ENCODE results near the gene TRANK1. TPM values are rescaled to one million over a fixed set of nuclear protein-coding genes. Genes with fewer than 3 reads are reported as not detected.
A peak's percentile ranks its signal among the peaks of the same experiment; 100 is the strongest.

The TRANK1 gene
- 6.8 TPM for polyA plus RNA-seq (2013, experiment 1 of 2)
- polyA plus RNA-seq (2013, experiment 2 of 2): 5.4 TPM

DNA sequence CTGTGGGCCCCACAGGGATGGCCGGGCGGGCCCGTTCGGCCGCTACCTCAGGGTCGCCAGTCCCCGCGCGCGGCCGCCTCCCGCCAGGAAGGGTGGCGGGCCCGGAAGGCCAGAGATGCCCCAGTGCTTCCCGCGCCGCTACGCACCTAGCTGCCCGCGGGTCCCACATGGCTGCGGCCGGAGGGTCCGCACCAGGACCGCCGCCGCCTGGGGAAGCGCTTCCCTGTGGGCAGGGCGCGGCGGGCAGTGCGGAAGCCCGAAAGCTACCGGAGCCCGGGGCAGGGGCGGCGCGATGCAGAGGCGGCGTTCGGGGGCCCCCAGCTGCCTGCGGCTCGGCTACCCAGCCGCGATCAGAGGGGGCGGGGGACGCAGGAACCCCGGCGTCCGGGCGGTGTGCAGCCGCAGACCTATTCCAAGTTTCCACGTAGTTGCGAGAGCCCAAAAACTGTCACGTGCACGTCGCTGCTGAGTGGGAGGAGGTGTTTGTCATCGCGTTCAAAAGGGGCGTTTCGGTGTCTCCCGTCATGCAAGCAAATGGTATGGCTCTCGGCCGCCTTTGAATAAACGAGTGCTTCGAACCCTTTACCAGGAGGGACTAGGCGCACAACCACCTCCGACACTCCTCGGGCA lies at the start of gene TRANK1:
Gene TRANK1, minus strand, starts transcription at position 414 of the 630 bp plus-strand sequence. Its CDS starts 245 bp downstream, at position 169.
- Histone ChIP-seq H3K36me3 (ENCODE audit: control insufficient read depth, insufficient read depth, low read length) (no peaks in the 10 kb centered on the region), H3K4me3 (ENCODE audit: extremely low read depth, insufficient read depth, low read length, poor library complexity, severe bottlenecking) (peak within 1 kb of the TSS; percentile 45), H3K27ac (ENCODE audit: low read depth, low read length, severe bottlenecking) (no peak within 1 kb of the TSS), H3K9me3 (ENCODE audit: control insufficient read depth, low read length) (peaks cover 23% of the 10 kb centered on the region), H3K4me1 (ENCODE audit: control insufficient read depth, insufficient read depth, low read length, poor library complexity, severe bottlenecking) (peaks cover 7% of the 10 kb centered on the region)
- 10 to 11% methylated on average over 57 to 65 of the region's 68 CpGs for WGBS, 2 experiments (ENCODE audit: insufficient coverage in 2 of 2)

DNA sequence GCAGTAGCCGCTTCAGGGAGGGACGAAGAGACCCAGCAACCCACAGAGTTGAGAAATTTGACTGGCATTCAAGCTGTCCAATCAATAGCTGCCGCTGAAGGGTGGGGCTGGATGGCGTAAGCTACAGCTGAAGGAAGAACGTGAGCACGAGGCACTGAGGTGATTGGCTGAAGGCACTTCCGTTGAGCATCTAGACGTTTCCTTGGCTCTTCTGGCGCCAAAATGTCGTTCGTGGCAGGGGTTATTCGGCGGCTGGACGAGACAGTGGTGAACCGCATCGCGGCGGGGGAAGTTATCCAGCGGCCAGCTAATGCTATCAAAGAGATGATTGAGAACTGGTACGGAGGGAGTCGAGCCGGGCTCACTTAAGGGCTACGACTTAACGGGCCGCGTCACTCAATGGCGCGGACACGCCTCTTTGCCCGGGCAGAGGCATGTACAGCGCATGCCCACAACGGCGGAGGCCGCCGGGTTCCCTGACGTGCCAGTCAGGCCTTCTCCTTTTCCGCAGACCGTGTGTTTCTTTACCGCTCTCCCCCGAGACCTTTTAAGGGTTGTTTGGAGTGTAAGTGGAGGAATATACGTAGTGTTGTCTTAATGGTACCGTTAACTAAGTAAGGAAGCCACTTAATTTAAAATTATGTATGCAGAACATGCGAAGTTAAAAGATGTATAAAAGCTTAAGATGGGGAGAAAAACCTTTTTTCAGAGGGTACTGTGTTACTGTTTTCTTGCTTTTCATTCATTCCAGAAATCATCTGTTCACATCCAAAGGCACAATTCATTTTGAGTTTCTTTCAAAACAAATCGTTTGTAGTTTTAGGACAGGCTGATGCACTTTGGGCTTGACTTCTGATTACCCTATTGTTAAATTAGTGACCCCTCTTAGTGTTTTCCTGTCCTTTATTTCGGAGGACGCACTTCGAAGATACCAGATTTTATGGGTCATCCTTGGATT lies 48.8 kb upstream of the TRANK1 start, which contains the start of gene MLH1:
Gene MLH1, plus strand, starts transcription at position 193 of the 958 bp plus-strand sequence. Its CDS starts 30 bp downstream, at position 223.
- Histone ChIP-seq H3K36me3 (ENCODE audit: control insufficient read depth, insufficient read depth, low read length) (peaks cover 60% of the 10 kb centered on the region), H3K27ac (ENCODE audit: low read depth, low read length, severe bottlenecking) (peak within 1 kb of the TSS; percentile 99), H3K4me1 (ENCODE audit: control insufficient read depth, insufficient read depth, low read length, poor library complexity, severe bottlenecking) (peaks cover 22% of the 10 kb centered on the region), H3K9me3 (ENCODE audit: control insufficient read depth, low read length) (no peaks in the 10 kb centered on the region), H3K4me3 (ENCODE audit: extremely low read depth, insufficient read depth, low read length, poor library complexity, severe bottlenecking) (peak within 1 kb of the TSS; percentile 59)
- 0 to 4% methylated on average over 38 to 41 of the region's 47 CpGs for WGBS, 2 experiments (ENCODE audit: insufficient coverage in 2 of 2)

DNA sequence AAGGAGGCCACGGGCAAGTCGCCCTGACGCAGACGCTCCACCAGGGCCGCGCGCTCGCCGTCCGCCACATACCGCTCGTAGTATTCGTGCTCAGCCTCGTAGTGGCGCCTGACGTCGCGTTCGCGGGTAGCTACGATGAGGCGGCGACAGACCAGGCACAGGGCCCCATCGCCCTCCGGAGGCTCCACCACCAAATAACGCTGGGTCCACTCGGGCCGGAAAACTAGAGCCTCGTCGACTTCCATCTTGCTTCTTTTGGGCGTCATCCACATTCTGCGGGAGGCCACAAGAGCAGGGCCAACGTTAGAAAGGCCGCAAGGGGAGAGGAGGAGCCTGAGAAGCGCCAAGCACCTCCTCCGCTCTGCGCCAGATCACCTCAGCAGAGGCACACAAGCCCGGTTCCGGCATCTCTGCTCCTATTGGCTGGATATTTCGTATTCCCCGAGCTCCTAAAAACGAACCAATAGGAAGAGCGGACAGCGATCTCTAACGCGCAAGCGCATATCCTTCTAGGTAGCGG lies 48.0 kb upstream of the TRANK1 start, which contains the start of gene EPM2AIP1:
Gene EPM2AIP1, minus strand, starts transcription at position 326 of the 520 bp plus-strand sequence. Its CDS starts 54 bp downstream, at position 272.
- Histone ChIP-seq H3K36me3 (ENCODE audit: control insufficient read depth, insufficient read depth, low read length) (peaks cover 60% of the 10 kb centered on the region), H3K4me3 (ENCODE audit: extremely low read depth, insufficient read depth, low read length, poor library complexity, severe bottlenecking) (peak within 1 kb of the TSS; percentile 59), H3K4me1 (ENCODE audit: control insufficient read depth, insufficient read depth, low read length, poor library complexity, severe bottlenecking) (peaks cover 22% of the 10 kb centered on the region), H3K9me3 (ENCODE audit: control insufficient read depth, low read length) (no peaks in the 10 kb centered on the region), H3K27ac (ENCODE audit: low read depth, low read length, severe bottlenecking) (peak within 1 kb of the TSS; percentile 99)
- WGBS, 2 experiments (ENCODE audit: insufficient coverage in 2 of 2): 0% methylated on average over 34 to 44 of the region's 48 CpGs

DNA sequence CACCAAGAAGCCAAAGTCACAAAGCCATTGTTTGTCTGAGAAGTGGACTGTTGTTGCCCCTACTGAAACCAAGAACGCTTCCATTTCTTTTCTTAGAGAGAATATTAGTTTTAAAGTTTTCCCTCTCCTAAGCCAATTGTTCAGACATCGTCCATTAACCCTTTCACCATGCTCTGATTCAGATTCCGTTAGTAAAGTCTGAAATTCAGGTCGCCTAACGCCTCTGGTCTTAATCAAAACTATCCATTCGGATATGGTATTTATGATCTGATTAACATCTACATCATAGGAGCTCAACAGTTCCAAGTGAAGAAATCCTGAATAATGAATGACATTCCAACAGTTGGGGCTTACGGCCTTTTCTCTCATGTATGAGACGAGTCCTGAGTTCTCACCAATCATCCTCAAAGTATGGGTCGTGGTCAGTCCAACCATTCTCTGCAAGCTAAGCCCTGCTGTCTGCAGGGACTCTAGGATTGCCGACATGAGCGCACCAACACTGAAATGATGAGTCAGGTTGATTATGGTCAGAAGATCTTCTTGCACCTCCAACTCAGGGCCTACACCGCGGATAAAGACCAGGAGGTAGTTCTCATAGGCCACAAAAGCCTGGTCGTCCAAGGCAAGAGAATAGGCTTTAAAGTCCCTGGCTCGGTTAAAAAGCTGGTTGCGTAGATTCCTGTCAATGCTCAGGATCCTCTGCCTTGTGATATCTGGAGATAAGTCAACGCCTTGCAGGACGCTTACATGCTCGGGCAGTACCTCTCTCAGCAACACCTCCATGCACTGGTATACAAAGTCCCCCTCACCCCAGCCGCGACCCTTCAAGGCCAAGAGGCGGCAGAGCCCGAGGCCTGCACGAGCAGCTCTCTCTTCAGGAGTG lies 47.3 kb upstream of the TRANK1 start:
- Histone ChIP-seq H3K27ac (ENCODE audit: low read depth, low read length, severe bottlenecking) (peak overlapping the region; percentile 99), H3K36me3 (ENCODE audit: control insufficient read depth, insufficient read depth, low read length) (peaks cover 58% of the 10 kb centered on the region), H3K4me3 (ENCODE audit: extremely low read depth, insufficient read depth, low read length, poor library complexity, severe bottlenecking) (peak overlapping the region; percentile 59), H3K4me1 (ENCODE audit: control insufficient read depth, insufficient read depth, low read length, poor library complexity, severe bottlenecking) (peaks cover 22% of the 10 kb centered on the region), H3K9me3 (ENCODE audit: control insufficient read depth, low read length) (no peaks in the 10 kb centered on the region)
- 1% methylated on average over 17 of the region's 24 CpGs for WGBS, 2 experiments (ENCODE audit: insufficient coverage in 2 of 2)

DNA sequence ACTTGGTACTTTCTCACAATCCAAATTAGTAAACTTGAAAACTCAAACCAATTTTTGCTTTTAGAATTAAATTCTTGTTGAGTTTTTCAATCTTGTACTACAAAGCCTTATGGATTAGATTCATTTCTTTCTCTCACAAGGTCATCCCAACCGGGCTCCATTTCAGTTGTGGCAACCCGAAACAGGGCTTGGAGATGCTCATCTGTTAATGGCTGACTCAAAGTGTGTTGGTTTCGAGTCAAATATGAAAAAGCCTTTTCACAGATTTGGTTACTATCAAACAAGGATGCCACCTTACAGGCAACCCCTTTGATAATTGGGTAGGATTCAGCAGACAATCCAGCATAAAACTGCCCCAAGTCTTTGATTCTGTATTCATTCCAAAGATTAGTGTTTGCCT lies 46.3 kb upstream of the TRANK1 start:
- Histone ChIP-seq H3K27ac (ENCODE audit: low read depth, low read length, severe bottlenecking) (no peak overlapping the region), H3K4me3 (ENCODE audit: extremely low read depth, insufficient read depth, low read length, poor library complexity, severe bottlenecking) (peak overlapping the region; percentile 59), H3K36me3 (ENCODE audit: control insufficient read depth, insufficient read depth, low read length) (peaks cover 57% of the 10 kb centered on the region), H3K4me1 (ENCODE audit: control insufficient read depth, insufficient read depth, low read length, poor library complexity, severe bottlenecking) (peaks cover 22% of the 10 kb centered on the region), H3K9me3 (ENCODE audit: control insufficient read depth, low read length) (no peaks in the 10 kb centered on the region)
- 73 to 80% methylated on average over 1 to 3 of the region's 3 CpGs for WGBS, 2 experiments (ENCODE audit: insufficient coverage in 2 of 2)

DNA sequence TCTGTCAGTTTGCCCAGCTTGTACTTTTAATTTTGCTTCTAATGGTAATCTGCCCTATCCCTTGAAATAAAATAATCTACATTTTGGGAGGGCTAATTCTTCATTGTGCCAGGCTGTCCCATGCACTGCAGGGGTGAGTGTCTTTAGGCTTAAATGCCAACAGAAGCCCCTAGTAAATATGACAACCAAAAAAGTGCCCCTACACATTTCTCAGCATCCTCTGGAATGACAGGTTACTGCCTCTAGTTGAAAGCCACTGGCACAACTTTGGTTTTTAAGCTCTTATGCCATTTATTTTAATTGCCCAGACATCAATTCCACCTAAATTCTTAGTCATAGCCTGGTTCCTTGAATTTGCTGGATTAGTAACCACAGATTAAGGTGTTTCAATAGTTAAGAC lies 44.7 kb upstream of the TRANK1 start:
- H3K4me1 ChIP-seq (ENCODE audit: control insufficient read depth, insufficient read depth, low read length, poor library complexity, severe bottlenecking): peaks cover 16% of the 10 kb centered on the region
- H3K27ac ChIP-seq (ENCODE audit: low read depth, low read length, severe bottlenecking): no peak overlapping the region
- no peaks in the 10 kb centered on the region for H3K9me3 ChIP-seq (ENCODE audit: control insufficient read depth, low read length)
- no peak overlapping the region for H3K4me3 ChIP-seq (ENCODE audit: extremely low read depth, insufficient read depth, low read length, poor library complexity, severe bottlenecking)
- peaks cover 60% of the 10 kb centered on the region for H3K36me3 ChIP-seq (ENCODE audit: control insufficient read depth, insufficient read depth, low read length)

DNA sequence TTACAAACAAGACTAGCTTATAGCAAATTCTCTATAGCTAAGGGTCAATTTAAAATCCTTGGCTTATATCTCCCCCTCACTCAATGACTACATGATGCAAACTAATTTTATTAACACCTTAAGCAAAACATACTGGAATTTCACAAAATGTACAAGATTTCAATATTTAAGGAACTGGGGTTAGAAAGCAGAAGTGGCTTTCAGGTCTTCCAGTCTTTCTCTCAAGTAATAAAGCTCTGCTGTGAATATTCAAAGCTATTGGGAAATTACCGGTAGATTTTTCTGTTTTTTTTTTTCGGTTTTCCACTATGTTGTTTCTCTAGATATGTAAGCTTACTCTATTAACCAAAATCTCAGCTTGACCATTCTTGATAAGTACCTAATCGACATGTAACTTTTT lies 44.2 kb upstream of the TRANK1 start:
- peaks cover 13% of the 10 kb centered on the region for H3K4me1 ChIP-seq (ENCODE audit: control insufficient read depth, insufficient read depth, low read length, poor library complexity, severe bottlenecking)
- no peak overlapping the region for H3K4me3 ChIP-seq (ENCODE audit: extremely low read depth, insufficient read depth, low read length, poor library complexity, severe bottlenecking)
- WGBS, 2 experiments (ENCODE audit: insufficient coverage in 2 of 2): 92% methylated on average over 2 of the region's 3 CpGs; no CpG with 5 or more reads in 1 of the 2 experiments

DNA sequence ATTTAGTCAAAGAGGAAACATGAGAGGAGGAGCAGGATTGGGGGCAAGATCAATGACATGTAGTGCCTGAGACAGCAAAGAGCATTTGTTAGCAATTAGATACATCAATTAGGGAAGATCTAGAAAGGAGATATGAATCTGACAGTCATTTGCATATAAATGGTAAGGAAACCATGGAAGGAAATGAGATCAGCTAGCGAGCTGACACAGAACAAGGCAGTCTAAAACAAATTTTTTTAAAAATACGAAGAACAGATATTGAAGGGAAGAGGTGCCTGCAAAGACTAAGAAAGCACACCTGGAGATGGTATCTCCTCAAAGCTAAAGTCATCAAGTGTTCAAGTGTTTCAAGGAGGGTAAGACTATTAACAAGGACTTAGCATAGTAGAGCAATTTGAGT lies 43.5 kb upstream of the TRANK1 start:
- Histone ChIP-seq H3K27ac (ENCODE audit: low read depth, low read length, severe bottlenecking) (no peak overlapping the region), H3K4me3 (ENCODE audit: extremely low read depth, insufficient read depth, low read length, poor library complexity, severe bottlenecking) (no peak overlapping the region), H3K9me3 (ENCODE audit: control insufficient read depth, low read length) (no peaks in the 10 kb centered on the region), H3K36me3 (ENCODE audit: control insufficient read depth, insufficient read depth, low read length) (peaks cover 72% of the 10 kb centered on the region), H3K4me1 (ENCODE audit: control insufficient read depth, insufficient read depth, low read length, poor library complexity, severe bottlenecking) (peaks cover 13% of the 10 kb centered on the region)
- WGBS, 2 experiments (ENCODE audit: insufficient coverage in 2 of 2): 80 to 100% methylated on average over 2 of the region's 2 CpGs

More for the DNA sequence above, 44.2 kb upstream of the TRANK1 start:
- no peak overlapping the region for H3K27ac ChIP-seq (ENCODE audit: low read depth, low read length, severe bottlenecking)
- H3K36me3 ChIP-seq (ENCODE audit: control insufficient read depth, insufficient read depth, low read length): peaks cover 66% of the 10 kb centered on the region
- H3K9me3 ChIP-seq (ENCODE audit: control insufficient read depth, low read length): no peaks in the 10 kb centered on the region

DNA sequence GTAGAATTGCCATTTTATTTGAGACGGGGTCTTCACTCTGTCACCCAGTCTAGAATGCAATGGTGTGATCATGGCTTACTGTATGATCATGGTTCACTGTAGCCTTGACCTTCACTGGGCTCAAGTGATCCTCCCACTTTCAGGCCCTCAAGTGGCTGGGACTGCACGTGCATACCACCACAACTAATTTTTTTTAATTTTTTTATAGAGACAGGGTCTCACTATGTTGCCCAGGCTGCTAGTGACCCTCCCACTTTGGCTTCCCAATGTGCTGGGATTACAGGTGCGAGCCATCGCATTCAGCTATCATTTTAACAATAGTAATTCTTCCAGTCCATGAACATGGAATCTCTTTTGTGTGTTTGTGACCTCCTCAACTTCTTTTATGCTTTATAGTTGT lies 36.2 kb upstream of the TRANK1 start:
- 100% methylated on average over 2 to 4 of the region's 4 CpGs for WGBS, 2 experiments (ENCODE audit: insufficient coverage in 2 of 2)
- Histone ChIP-seq H3K9me3 (ENCODE audit: control insufficient read depth, low read length) (peaks cover 12% of the 10 kb centered on the region), H3K4me1 (ENCODE audit: control insufficient read depth, insufficient read depth, low read length, poor library complexity, severe bottlenecking) (no peaks in the 10 kb centered on the region), H3K4me3 (ENCODE audit: extremely low read depth, insufficient read depth, low read length, poor library complexity, severe bottlenecking) (no peak overlapping the region), H3K27ac (ENCODE audit: low read depth, low read length, severe bottlenecking) (no peak overlapping the region), H3K36me3 (ENCODE audit: control insufficient read depth, insufficient read depth, low read length) (peaks cover 44% of the 10 kb centered on the region)

DNA sequence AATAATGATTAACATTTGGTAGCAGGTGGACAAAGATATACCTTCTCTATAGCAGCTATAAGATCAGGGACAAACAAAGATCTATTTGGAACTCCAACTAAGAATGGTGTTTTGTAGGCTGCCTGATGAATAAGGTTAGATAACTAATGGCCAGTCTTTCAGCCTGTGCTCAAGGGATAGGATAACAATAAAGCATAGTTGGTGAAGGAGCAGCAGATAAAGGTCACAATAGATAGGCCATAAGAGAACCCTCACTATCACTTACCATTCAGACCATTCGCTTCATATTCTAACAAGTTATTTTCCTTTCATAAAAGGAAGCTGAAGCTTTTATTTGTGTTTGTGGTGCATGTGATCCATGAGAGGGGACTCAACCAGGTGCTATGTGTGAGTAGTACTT lies 28.3 kb upstream of the TRANK1 start:
- WGBS, 2 experiments (ENCODE audit: insufficient coverage in 2 of 2): no CpG with 5 or more reads among the region's 1 CpG

More for the DNA sequence above, 28.3 kb upstream of the TRANK1 start:
- Histone ChIP-seq H3K36me3 (ENCODE audit: control insufficient read depth, insufficient read depth, low read length) (no peaks in the 10 kb centered on the region), H3K4me3 (ENCODE audit: extremely low read depth, insufficient read depth, low read length, poor library complexity, severe bottlenecking) (no peak overlapping the region), H3K27ac (ENCODE audit: low read depth, low read length, severe bottlenecking) (no peak overlapping the region), H3K9me3 (ENCODE audit: control insufficient read depth, low read length) (no peaks in the 10 kb centered on the region), H3K4me1 (ENCODE audit: control insufficient read depth, insufficient read depth, low read length, poor library complexity, severe bottlenecking) (peaks cover 10% of the 10 kb centered on the region)

Data from mesodermal cell (in vitro differentiated cells).